ENCODE results near the gene RHD. TPM values are rescaled to one million over a fixed set of nuclear protein-coding genes. Genes with fewer than 3 reads are reported as not detected.

Gene RHD
- total and polyA plus RNA-seq, 10 of the 15 experiments (the other 5 are each of a cell fraction or from before 2014, with no cell fraction given): 0.02 to 0.34 (median 0.18) TPM; not detected in 6

- TF ChIP-seq ATF2 (IDR thresholded peaks at IDR 0.05; ENCODE audit: low read length) (peak; percentile 24; the same call in 1 of the 2 replicates), BCL11A (IDR thresholded peaks at IDR 0.05; ENCODE audit: low read depth, low read length) (0 out of 2 replicates have a peak, but pooled peaks have one; percentile 24), SMAD5 (IDR thresholded peaks at IDR 0.05; ENCODE audit: low read depth) (peak; percentile 44; the same call in 1 of the 2 replicates), CUX1 (IDR thresholded peaks at IDR 0.05; ENCODE audit: insufficient replicate concordance, low read depth, low read length) (no peak), TBL1XR1 (IDR thresholded peaks at IDR 0.05; ENCODE audit: low read depth, low read length) (peak; percentile 21; the same call in 1 of the 2 replicates), FOS (IDR thresholded peaks at IDR 0.05; ENCODE audit: borderline replicate concordance, extremely low read depth, insufficient read length) (no peak), ZNF24 (IDR thresholded peaks at IDR 0.05) (no peak), YBX1 (IDR thresholded peaks at IDR 0.05) (no peak), BRCA1 (IDR thresholded peaks at IDR 0.05; ENCODE audit: low read depth, low read length) (no peak), ZBTB4 (CRISPR knock-in tag; IDR thresholded peaks at IDR 0.05) (no peak), DPF2 (IDR thresholded peaks at IDR 0.05) (peak; percentile 47; the same call in 1 of the 2 replicates), POU2F2 (IDR thresholded peaks at IDR 0.05; ENCODE audit: borderline replicate concordance, low read depth, low read length) (peak; percentile 71; the same call in 2 of the 3 replicates)
- TF ChIP-seq, protein P1, sequence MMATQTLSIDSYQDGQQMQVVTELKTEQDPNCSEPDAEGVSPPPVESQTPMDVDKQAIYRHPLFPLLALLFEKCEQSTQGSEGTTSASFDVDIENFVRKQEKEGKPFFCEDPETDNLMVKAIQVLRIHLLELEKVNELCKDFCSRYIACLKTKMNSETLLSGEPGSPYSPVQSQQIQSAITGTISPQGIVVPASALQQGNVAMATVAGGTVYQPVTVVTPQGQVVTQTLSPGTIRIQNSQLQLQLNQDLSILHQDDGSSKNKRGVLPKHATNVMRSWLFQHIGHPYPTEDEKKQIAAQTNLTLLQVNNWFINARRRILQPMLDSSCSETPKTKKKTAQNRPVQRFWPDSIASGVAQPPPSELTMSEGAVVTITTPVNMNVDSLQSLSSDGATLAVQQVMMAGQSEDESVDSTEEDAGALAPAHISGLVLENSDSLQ (IDR thresholded peaks at IDR 0.05): peak; percentile 81
- TF ChIP-seq, protein P2, sequence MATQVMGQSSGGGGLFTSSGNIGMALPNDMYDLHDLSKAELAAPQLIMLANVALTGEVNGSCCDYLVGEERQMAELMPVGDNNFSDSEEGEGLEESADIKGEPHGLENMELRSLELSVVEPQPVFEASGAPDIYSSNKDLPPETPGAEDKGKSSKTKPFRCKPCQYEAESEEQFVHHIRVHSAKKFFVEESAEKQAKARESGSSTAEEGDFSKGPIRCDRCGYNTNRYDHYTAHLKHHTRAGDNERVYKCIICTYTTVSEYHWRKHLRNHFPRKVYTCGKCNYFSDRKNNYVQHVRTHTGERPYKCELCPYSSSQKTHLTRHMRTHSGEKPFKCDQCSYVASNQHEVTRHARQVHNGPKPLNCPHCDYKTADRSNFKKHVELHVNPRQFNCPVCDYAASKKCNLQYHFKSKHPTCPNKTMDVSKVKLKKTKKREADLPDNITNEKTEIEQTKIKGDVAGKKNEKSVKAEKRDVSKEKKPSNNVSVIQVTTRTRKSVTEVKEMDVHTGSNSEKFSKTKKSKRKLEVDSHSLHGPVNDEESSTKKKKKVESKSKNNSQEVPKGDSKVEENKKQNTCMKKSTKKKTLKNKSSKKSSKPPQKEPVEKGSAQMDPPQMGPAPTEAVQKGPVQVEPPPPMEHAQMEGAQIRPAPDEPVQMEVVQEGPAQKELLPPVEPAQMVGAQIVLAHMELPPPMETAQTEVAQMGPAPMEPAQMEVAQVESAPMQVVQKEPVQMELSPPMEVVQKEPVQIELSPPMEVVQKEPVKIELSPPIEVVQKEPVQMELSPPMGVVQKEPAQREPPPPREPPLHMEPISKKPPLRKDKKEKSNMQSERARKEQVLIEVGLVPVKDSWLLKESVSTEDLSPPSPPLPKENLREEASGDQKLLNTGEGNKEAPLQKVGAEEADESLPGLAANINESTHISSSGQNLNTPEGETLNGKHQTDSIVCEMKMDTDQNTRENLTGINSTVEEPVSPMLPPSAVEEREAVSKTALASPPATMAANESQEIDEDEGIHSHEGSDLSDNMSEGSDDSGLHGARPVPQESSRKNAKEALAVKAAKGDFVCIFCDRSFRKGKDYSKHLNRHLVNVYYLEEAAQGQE (IDR thresholded peaks at IDR 0.05; ENCODE audit: low read depth, low read length): no peak
Measured at GRCh38 chr1:25239681-25240541, 32.4 kb upstream of the RHD start (continued).
